Stimulated activated CD8-positive, alpha-beta memory T cell treated with anti-CD3 and anti-CD28 coated beads, Interleukin-15, amount 100 ng/mL, for 4 hours (primary cell): Measurements from ENCODE around the gene MAN1C1.
"Not testable (repeated sequence)": the region's sequence is repeated elsewhere in the genome, so short reads cannot be mapped to it uniquely, and the experiment has no call there.

Experiments used
- DNase-seq, 2 donors: peaks; one replicate each; pipeline ENCODE4 v3.0.0-alpha.2; 2020; ENCODE audit warnings: low read depth in 2 of 2

MAN1C1 gene

GRCh38 chr1:25698252-25698651 is 81.7 kb downstream of the MAN1C1 start:
- DNase-seq = no peak

GRCh38 chr1:25699059-25699458 is 82.5 kb downstream of the MAN1C1 start:
- not testable (repeated sequence) for DNase-seq

GRCh38 chr1:25699500-25700143 is 83.0 kb downstream of the MAN1C1 start:
- DNase-seq = no peak

- no peak for DNase-seq
Observed at GRCh38 chr1:25700144-25700523, 83.5 kb downstream of the MAN1C1 start.

GRCh38 chr1:25700626-25701025 is 84.0 kb downstream of the MAN1C1 start:
- no peak for DNase-seq

GRCh38 chr1:25701030-25701785 is 84.6 kb downstream of the MAN1C1 start:
- no peak for DNase-seq

- DNase-seq = no peak
Observed at GRCh38 chr1:25702101-25702775, 85.6 kb downstream of the MAN1C1 start.

- no peak for DNase-seq
Observed at GRCh38 chr1:25703041-25703440, 86.5 kb downstream of the MAN1C1 start.

- DNase-seq = no peak
Observed at GRCh38 chr1:25703671-25704266, 87.2 kb downstream of the MAN1C1 start.

- DNase-seq = no peak
Observed at GRCh38 chr1:25704267-25704691, 87.7 kb downstream of the MAN1C1 start.

GRCh38 chr1:25705699-25706098 is 89.1 kb downstream of the MAN1C1 start:
- no peak for DNase-seq

GRCh38 chr1:25706146-25707089 is 89.8 kb downstream of the MAN1C1 start:
- no peak for DNase-seq

GRCh38 chr1:25707280-25708016 is 90.9 kb downstream of the MAN1C1 start:
- no peak for DNase-seq

- DNase-seq = no peak
Observed at GRCh38 chr1:25710583-25711347, 94.2 kb downstream of the MAN1C1 start.

- DNase-seq = peak in 1 of 2 donors; percentile 9
Observed at GRCh38 chr1:25711555-25712298, 95.1 kb downstream of the MAN1C1 start.

GRCh38 chr1:25712299-25712970 is 95.8 kb downstream of the MAN1C1 start:
- no peak for DNase-seq

- no peak for DNase-seq
Observed at GRCh38 chr1:25713961-25714360, 97.4 kb downstream of the MAN1C1 start.

GRCh38 chr1:25714372-25714931 is 97.9 kb downstream of the MAN1C1 start:
- DNase-seq = no peak
